Measurements from ENCODE around the gene KHK. TPM values are rescaled to one million over a fixed set of nuclear protein-coding genes. Genes with fewer than 3 reads are reported as not detected.

The KHK gene
- total RNA-seq (1 to 10 TPM in 9 of 10 donors, under 1 TPM in 1; 0.32 to 4.6 (median 2.3) TPM), polyA plus RNA-seq (1 to 10 TPM; 2.2 TPM)
- long read RNA-seq, donor 1, transcript KHK-202 (8 exons, 2,411 nt): major isoform, 8 of 12 reads
- long read RNA-seq, donor 1, partial matches to known transcripts: 0 of 12 reads
- long read RNA-seq, donor 1, other reads (novel, unspliced or antisense): 4 of 12 reads
- long read RNA-seq, donor 2, partial matches to known transcripts: 1 of 5 reads
- long read RNA-seq, donor 2, other reads (novel, unspliced or antisense): 0 of 5 reads
- long read RNA-seq, donor 3, transcript KHK-202 (8 exons, 2,411 nt): major isoform, 6 of 10 reads
- long read RNA-seq, donor 3, partial matches to known transcripts: 0 of 10 reads
- long read RNA-seq, donor 3, other reads (novel, unspliced or antisense): 4 of 10 reads

DNA sequence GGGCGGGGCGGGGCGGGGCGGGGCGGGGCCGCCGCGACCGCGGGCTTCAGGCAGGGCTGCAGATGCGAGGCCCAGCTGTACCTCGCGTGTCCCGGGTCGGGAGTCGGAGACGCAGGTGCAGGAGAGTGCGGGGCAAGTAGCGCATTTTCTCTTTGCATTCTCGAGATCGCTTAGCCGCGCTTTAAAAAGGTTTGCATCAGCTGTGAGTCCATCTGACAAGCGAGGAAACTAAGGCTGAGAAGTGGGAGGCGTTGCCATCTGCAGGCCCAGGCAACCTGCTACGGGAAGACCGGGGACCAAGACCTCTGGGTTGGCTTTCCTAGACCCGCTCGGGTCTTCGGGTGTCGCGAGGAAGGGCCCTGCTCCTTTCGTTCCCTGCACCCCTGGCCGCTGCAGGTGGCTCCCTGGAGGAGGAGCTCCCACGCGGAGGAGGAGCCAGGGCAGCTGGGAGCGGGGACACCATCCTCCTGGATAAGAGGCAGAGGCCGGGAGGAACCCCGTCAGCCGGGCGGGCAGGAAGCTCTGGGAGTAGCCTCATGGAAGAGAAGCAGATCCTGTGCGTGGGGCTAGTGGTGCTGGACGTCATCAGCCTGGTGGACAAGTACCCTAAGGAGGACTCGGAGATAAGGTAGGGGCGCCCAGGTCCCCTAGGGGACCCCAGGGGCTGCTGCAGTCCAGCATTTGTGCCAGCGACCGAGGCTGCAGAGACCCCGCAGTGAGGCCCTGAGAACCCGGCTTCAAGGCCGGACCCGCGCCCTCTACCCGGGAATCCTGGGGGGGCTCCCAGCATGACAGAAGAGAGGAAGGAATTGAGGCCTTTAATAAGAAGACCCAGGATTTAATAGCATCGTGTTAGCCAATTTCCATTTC, at the start of gene KHK:
Gene KHK (plus strand): TSS at position 49 of the 870 bp plus-strand sequence. CDS start 488 bp downstream, at position 537.
- H3K9me3 ChIP-seq: no peaks in the 10 kb centered on the region
- ATAC-seq (peak; percentile 3 to 46 (median 12)), DNase-seq (peak; percentile 52 to 65)
- H3K4me1 ChIP-seq: peaks cover 5 to 46% (median 27%) of the 10 kb centered on the region in 9 donors
- TF ChIP-seq, protein P1, sequence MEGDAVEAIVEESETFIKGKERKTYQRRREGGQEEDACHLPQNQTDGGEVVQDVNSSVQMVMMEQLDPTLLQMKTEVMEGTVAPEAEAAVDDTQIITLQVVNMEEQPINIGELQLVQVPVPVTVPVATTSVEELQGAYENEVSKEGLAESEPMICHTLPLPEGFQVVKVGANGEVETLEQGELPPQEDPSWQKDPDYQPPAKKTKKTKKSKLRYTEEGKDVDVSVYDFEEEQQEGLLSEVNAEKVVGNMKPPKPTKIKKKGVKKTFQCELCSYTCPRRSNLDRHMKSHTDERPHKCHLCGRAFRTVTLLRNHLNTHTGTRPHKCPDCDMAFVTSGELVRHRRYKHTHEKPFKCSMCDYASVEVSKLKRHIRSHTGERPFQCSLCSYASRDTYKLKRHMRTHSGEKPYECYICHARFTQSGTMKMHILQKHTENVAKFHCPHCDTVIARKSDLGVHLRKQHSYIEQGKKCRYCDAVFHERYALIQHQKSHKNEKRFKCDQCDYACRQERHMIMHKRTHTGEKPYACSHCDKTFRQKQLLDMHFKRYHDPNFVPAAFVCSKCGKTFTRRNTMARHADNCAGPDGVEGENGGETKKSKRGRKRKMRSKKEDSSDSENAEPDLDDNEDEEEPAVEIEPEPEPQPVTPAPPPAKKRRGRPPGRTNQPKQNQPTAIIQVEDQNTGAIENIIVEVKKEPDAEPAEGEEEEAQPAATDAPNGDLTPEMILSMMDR (IDR thresholded peaks at IDR 0.05): peak in 2 of 9 donors; percentile 31 to 32
- peaks cover 0 to 12% (median 0%) of the 10 kb centered on the region in 9 donors for H3K36me3 ChIP-seq
- WGBS, 2 donors: 11 to 15% methylated on average over 45 to 54 of the region's 54 CpGs
- no peaks in the 10 kb centered on the region for H3K27me3 ChIP-seq
- intact Hi-C loops (cut with DNase I): loop anchor here in 9 of 10 donors (1.0 to 10.0 kb wide), 10 partner anchors 35 to 125 kb away; partner anchors contain the start of genes TMEM214 (in 5 of the 9), AGBL5 (in 4 of the 9) and PREB (in 1 of the 9)
- peak within 1 kb of the TSS; percentile 56 to 80 (median 74) for H3K4me3 ChIP-seq
- H3K27ac ChIP-seq: peak within 1 kb of the TSS; percentile 83 to 98 (median 93)

DNA sequence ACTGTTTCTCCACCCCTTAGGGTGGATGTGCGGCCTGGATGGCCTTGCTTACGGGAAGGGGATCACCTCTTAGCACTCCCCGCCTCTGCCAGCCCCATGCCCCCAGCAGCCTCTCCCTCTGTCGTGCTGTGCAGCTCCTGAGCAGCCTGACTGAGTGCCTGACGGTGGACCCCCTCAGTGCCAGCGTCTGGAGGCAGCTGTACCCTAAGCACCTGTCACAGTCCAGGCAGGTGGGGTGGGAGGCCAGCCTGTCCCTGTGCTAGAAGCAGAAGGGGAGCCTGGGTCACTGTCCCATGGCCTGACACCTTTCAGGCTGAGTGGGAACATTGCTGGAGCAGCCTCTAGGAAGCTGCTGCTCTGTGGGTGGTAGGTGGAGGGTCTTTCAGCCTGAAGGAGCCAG, 48.6 kb upstream of the KHK start:
- Histone ChIP-seq H3K4me1 (peaks cover 0 to 31% (median 19%) of the 10 kb centered on the region in 9 donors), H3K27ac (no peak overlapping the region), H3K9me3 (no peaks in the 10 kb centered on the region), H3K27me3 (no peaks in the 10 kb centered on the region), H3K36me3 (peaks cover 0 to 86% (median 59%) of the 10 kb centered on the region in 9 donors), H3K4me3 (no peak overlapping the region)
- TF ChIP-seq, protein P1 (IDR thresholded peaks at IDR 0.05): no peak
- ATAC-seq (no peak), DNase-seq (no peak)
- 92 to 93% methylated on average over 6 of the region's 6 CpGs for WGBS, 2 donors
- intact Hi-C loops (cut with DNase I): loop anchor here in 2 of 10 donors (10.0 kb wide), 1 partner anchor 47 kb away; the partner anchor contains the start of gene KHK (in 2 of the 2)

DNA sequence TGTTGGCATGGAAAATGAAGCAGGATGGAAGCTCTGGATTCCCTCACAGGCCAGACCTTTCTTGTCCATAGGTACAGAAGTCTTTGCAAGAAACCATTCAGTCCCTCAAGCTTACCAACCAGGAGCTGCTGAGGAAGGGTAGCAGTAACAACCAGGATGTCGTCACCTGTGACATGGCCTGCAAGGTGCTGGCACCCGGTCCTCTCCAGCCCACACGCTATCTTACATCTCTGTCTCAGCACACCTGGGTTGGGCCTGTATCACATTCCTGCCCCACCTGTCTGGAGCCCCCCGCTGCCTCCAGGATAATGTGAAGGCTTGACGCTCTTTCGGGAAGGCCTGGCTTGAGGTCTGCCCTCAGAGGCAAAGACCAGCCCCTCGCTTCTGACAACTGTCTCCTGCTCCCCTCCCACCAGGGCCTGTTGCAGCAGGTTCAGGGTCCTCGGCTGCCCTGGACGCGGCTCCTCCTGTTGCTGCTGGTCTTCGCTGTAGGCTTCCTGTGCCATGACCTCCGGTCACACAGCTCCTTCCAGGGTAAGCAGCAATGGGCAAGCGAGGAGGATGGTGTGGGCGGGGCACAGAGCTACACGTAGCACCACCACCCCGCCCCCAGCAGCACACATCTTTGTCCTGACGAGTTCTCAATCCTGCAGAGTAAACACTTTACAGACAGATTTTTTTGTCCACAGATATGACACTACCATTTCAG, 47.8 kb upstream of the KHK start:
- Histone ChIP-seq H3K27ac (no peak overlapping the region), H3K36me3 (peaks cover 0 to 93% (median 59%) of the 10 kb centered on the region in 9 donors), H3K4me3 (no peak overlapping the region), H3K27me3 (no peaks in the 10 kb centered on the region), H3K9me3 (no peaks in the 10 kb centered on the region), H3K4me1 (peaks cover 0 to 25% (median 15%) of the 10 kb centered on the region in 9 donors)
- ATAC-seq (no peak), DNase-seq (no peak)
- intact Hi-C loops (cut with DNase I): loop anchor here in 2 of 10 donors (10.0 kb wide), 1 partner anchor 46 kb away; the partner anchor contains the start of gene KHK (in 2 of the 2)
- 84 to 88% methylated on average over 17 of the region's 17 CpGs for WGBS, 2 donors
- TF ChIP-seq, protein P1 (IDR thresholded peaks at IDR 0.05): no peak
